Transverse colon (tissue), 4 donors: ENCODE data around the gene HIF1A. TPM values are rescaled to one million over a fixed set of nuclear protein-coding genes. Genes with fewer than 3 reads are reported as not detected.

Source experiments
- DNase-seq: peaks from one replicate; pipeline ENCODE4 v3.0.0-alpha.2; 2019
- H3K27ac ChIP-seq, 4 donors: fragments of 200-600 bp; sonication (generic); 2 replicates each; pipeline ENCODE4 v1.5.1; 2016 to 2018; ENCODE audit warnings: inconsistent platforms in 4 of 4
- H3K27me3 ChIP-seq: fragments of 200-600 bp; sonication (generic); 2 replicates; pipeline ENCODE4 v1.5.1; 2017; ENCODE audit warnings: inconsistent platforms
- H3K36me3 ChIP-seq, 4 donors: fragments of 200-600 bp; sonication (generic); 2 replicates each; pipeline ENCODE4 v1.5.1; 2017 to 2019; ENCODE audit warnings: inconsistent platforms in 4 of 4
- H3K4me1 ChIP-seq, 4 donors: fragments of 200-600 bp; sonication (generic); 2 replicates each; pipeline ENCODE4 v1.5.1; 2017 to 2020; ENCODE audit warnings: inconsistent platforms in 4 of 4
- H3K4me3 ChIP-seq, 4 donors: fragments of 200-600 bp; sonication (generic); 1 replicate in 1 of 4; 2 replicates in 3 of 4; pipeline versions ENCODE4 v1.5.1 to v1.6.1; 2017 to 2019; ENCODE audit warnings: inconsistent platforms in 4 of 4
- H3K9me3 ChIP-seq, 2 donors: fragments of 200-600 bp; sonication (generic); 2 replicates each; pipeline ENCODE4 v1.5.1; 2017 to 2019; ENCODE audit warnings: inconsistent platforms in 2 of 2
- CTCF ChIP-seq, 5 experiments: fragments of 200-600 bp in 3 of 5; fragments of 450-650 bp in 2 of 5; sonication (generic) in 3 of 5; IDR thresholded peaks; 1 replicate in 2 of 5; 2 replicates in 3 of 5; pipeline ENCODE4 v1.5.1; 2016 to 2017; ENCODE audit warnings: antibody characterized with exemption in 5 of 5, inconsistent platforms in 3 of 5, mild to moderate bottlenecking in 2 of 5, moderate library complexity in 1 of 5
- EP300 ChIP-seq: sonication (generic); formaldehyde crosslinking; IDR thresholded peaks from one replicate; pipeline ENCODE4 v1.6.1; 2017; ENCODE audit warnings: antibody characterized with exemption, low read depth
- POLR2A ChIP-seq: fragments of 450-650 bp; IDR thresholded peaks from one replicate; pipeline ENCODE4 v1.6.1; 2016; ENCODE audit warnings: antibody characterized with exemption, mild to moderate bottlenecking, moderate library complexity
- POLR2AphosphoS5 ChIP-seq, 3 donors: sonication (generic); formaldehyde crosslinking; IDR thresholded peaks; one replicate each; pipeline ENCODE4 v1.6.1; 2016; ENCODE audit warnings: antibody characterized with exemption in 3 of 3
- WGBS, 2 donors: methylation state at CpG; one replicate each; pipeline ENCODE4 v1.1.5; 2018; ENCODE audit warnings: low coverage in 1 of 2; 5-methylcytosine and 5-hydroxymethylcytosine counted together
- in situ Hi-C, 4 donors: fragments of 200-750 bp; cut with MboI; loops; one replicate each; pipeline versions ENCODE4 v1.15.0 to v1.15.1; 2017; ENCODE audit warnings: low sequenced_read_pairs in 3 of 4, low pct_ligation_motif_present in 1 of 4, low pct_unique_long_range_greater_than_20kb in 1 of 4
- intact Hi-C: fragments of 100-400 bp; cut with DNase I; formaldehyde crosslinking; loops from one replicate; pipeline ENCODE4 v1.15.1; 2023; ENCODE audit warnings: low total_unique reads
- total RNA-seq, 4 donors: library from RNA; depleted of rRNA; stranded (reverse); fragments of >200 nt; gene quantifications; one replicate each; pipeline ENCODE4 v1.1.0, GENCODE V29; 2016

HIF1A gene
- total RNA-seq, 4 donors from 2014 or later, result 27.9 to 103 (median 76.1) TPM

- DNase-seq, result no peak
- Histone ChIP-seq H3K4me1 (peaks cover 7 to 34% (median 13%) of the 10 kb centered on the region in 4 donors), H3K4me3 (no peak overlapping the region), H3K36me3 (peaks cover 0 to 18% (median 6%) of the 10 kb centered on the region in 4 donors), H3K27me3 (no peaks in the 10 kb centered on the region), H3K9me3 (no peaks in the 10 kb centered on the region), H3K27ac (no peak overlapping the region)
- WGBS, 2 donors, result 88 to 89% methylated on average over 5 of the region's 5 CpGs
- in situ Hi-C loops (no loop called here), intact Hi-C loops (loop anchor here (10.0 kb wide), 1 partner anchor 71 kb away; the partner anchor contains the start of gene HIF1A)
- TF ChIP-seq EP300 (no peak), POLR2AphosphoS5 (IDR thresholded peaks at IDR 0.05) (no peak), CTCF (IDR thresholded peaks at IDR 0.05) (no peak), POLR2A (no peak)
Observed at GRCh38 chr14:61766151-61766550, 70.8 kb downstream of the HIF1A start.

- H3K36me3 ChIP-seq, result peaks cover 0 to 25% (median 9%) of the 10 kb centered on the region in 4 donors
- no peak overlapping the region for H3K27ac ChIP-seq
- intact Hi-C loops, result loop anchor here (10.0 kb wide), 1 partner anchor 73 kb away; the partner anchor contains the start of gene HIF1A
- peaks cover 4 to 26% (median 9%) of the 10 kb centered on the region in 4 donors for H3K4me1 ChIP-seq
- H3K4me3 ChIP-seq, result no peak overlapping the region
- H3K9me3 ChIP-seq, result no peaks in the 10 kb centered on the region
- no peak for DNase-seq
- TF ChIP-seq EP300 (no peak), POLR2AphosphoS5 (IDR thresholded peaks at IDR 0.05) (no peak), POLR2A (no peak), CTCF (IDR thresholded peaks at IDR 0.05) (no peak)
- no peaks in the 10 kb centered on the region for H3K27me3 ChIP-seq
- WGBS, 2 donors, result 80 to 87% methylated on average over 3 of the region's 3 CpGs
- in situ Hi-C loops, result no loop called here
Observed at GRCh38 chr14:61768240-61768639, 72.9 kb downstream of the HIF1A start.

GRCh38 chr14:61769893-61770292, 74.6 kb downstream of the HIF1A start:
- 95 to 97% methylated on average over 3 of the region's 3 CpGs for WGBS, 2 donors
- no peak for TF ChIP-seq POLR2A
- TF ChIP-seq CTCF (IDR thresholded peaks at IDR 0.05), result no peak
- no peak for TF ChIP-seq EP300
- Histone ChIP-seq H3K27ac (no peak overlapping the region), H3K36me3 (peaks cover 0 to 36% (median 9%) of the 10 kb centered on the region in 4 donors), H3K4me1 (peaks cover 0 to 9% (median 0%) of the 10 kb centered on the region in 4 donors), H3K27me3 (no peaks in the 10 kb centered on the region), H3K9me3 (no peaks in the 10 kb centered on the region), H3K4me3 (no peak overlapping the region)
- no peak for DNase-seq
- in situ Hi-C loops (no loop called here), intact Hi-C loops (loop anchor here (10.0 kb wide), 1 partner anchor 75 kb away; the partner anchor contains the start of gene HIF1A)

- in situ Hi-C loops, result no loop called here
- TF ChIP-seq POLR2A (no peak), EP300 (no peak), POLR2AphosphoS5 (IDR thresholded peaks at IDR 0.05) (no peak), CTCF (IDR thresholded peaks at IDR 0.05) (no peak)
- Histone ChIP-seq H3K4me1 (no peaks in the 10 kb centered on the region), H3K4me3 (no peak overlapping the region), H3K27me3 (no peaks in the 10 kb centered on the region), H3K9me3 (no peaks in the 10 kb centered on the region), H3K27ac (no peak overlapping the region), H3K36me3 (peaks cover 0 to 41% (median 12%) of the 10 kb centered on the region in 4 donors)
- DNase-seq, result no peak
- WGBS, 2 donors, result 93% methylated on average over 1 of the region's 1 CpG; no CpG with 5 or more reads in 1 of the 2 donors
- intact Hi-C loops, result no loop called here
Observed at GRCh38 chr14:61774861-61775260, 79.5 kb downstream of the HIF1A start.
